H54 (cell line): ENCODE data around the gene NR5A1.

Experiments used
- DNase-seq: peaks from one replicate; pipeline ENCODE4 v3.0.0; 2011; ENCODE audit warnings: low spot score, mixed read lengths; ENCODE audit not compliant: insufficient read length
- FAIRE-seq: peaks from 3 replicates; lab custom pipeline; 2011; peaks lifted over from hg19 to GRCh38; lab: Jason Lieb, UNC
- POLR2A ChIP-seq: IDR thresholded peaks from 2 replicates; pipeline ENCODE4 v1.6.1; 2011; ENCODE audit warnings: low read depth, mild to moderate bottlenecking, low read length

NR5A1 gene

GRCh38 chr9:124450241-124450924 is 56.8 kb downstream of the NR5A1 start, which contains the start of gene ADGRD2:
ADGRD2 (plus strand) TSS chr9:124450451; CDS start chr9:124451667, 1,216 bp downstream.
- TF ChIP-seq POLR2A: no peak
- FAIRE-seq (no peak), DNase-seq (no peak)

- no peak for TF ChIP-seq POLR2A
- FAIRE-seq (no peak), DNase-seq (no peak)
Measured at GRCh38 chr9:124449381-124450151, 57.6 kb downstream of the NR5A1 start.

GRCh38 chr9:124448019-124448418 is 59.2 kb downstream of the NR5A1 start:
- no peak for TF ChIP-seq POLR2A

GRCh38 chr9:124447297-124447661 is 59.9 kb downstream of the NR5A1 start:
- no peak for FAIRE-seq
- DNase-seq: no peak

More at GRCh38 chr9:124448019-124448418, 59.2 kb downstream of the NR5A1 start:
- FAIRE-seq (no peak), DNase-seq (no peak)

GRCh38 chr9:124444166-124444565 is 63.0 kb downstream of the NR5A1 start:
- no peak for FAIRE-seq
- DNase-seq: no peak
- TF ChIP-seq POLR2A: no peak

More at GRCh38 chr9:124447297-124447661, 59.9 kb downstream of the NR5A1 start:
- TF ChIP-seq POLR2A: no peak

- no peak for TF ChIP-seq POLR2A
- no peak for DNase-seq
- no peak for FAIRE-seq
Measured at GRCh38 chr9:124443625-124444024, 63.6 kb downstream of the NR5A1 start.

DNA sequence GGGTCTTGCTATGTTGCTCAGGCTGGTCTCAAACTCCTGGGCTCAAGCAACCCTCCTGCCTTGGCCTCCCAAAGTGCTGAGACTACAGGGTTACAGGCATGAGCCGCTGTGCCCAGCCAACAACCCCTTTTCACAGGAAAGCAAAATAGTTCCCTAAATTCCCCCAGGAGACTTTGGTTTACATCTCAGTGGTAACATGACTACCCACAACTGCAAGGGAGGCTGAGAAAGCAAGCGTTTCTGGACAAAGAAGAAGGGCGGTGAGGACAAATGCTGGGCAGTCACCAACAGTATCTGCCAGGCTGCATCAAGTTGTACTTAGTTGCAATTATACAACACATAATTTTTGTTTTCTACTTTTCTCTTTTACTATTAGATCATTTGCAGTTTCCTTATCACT is 64.4 kb downstream of the NR5A1 start:
- TF ChIP-seq POLR2A: no peak
- no peak for DNase-seq
- FAIRE-seq: no peak

DNA sequence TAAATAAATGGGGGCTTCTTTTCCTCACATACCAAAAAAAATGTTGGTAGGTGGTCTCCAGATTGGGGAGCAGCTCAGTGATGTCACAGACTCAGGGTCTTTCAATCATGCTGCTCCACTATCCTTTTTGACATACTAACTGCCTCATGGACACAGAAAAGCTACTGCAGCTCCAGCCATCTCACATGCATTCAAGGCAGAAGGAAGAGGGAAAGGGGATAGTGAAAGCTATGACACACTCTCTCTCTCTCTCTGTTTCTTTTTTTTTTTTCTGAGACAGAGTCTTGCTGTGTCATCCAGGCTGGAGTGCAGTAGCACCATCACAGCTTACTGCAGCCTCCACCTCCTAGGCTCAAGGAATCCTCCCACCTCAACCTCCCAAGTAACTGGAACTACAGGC is 64.8 kb downstream of the NR5A1 start:
- FAIRE-seq (no peak), DNase-seq (no peak)
- no peak for TF ChIP-seq POLR2A

GRCh38 chr9:124441291-124441690 is 65.9 kb downstream of the NR5A1 start:
- DNase-seq: no peak
- no peak for TF ChIP-seq POLR2A
- no peak for FAIRE-seq

DNA sequence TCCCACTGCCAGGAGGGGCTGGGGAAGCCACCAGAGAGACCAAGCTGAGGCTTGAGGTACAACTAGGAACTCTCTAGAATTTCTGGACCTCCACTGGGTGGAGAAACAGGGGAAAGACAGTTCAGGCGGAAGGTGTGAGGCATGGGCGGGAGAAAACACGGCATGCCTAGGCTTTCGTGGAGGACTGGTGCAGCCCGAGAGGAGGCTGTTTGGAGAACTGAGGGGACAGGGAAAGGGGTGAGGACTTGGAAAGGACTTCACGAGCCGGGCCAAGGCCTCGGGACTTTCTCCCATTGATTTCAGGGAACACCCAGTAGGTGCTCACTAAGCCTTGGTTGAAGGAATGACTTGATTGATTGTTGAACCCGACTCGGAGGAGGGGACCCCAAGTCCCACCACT is 66.4 kb downstream of the NR5A1 start:
- no peak for TF ChIP-seq POLR2A
- FAIRE-seq (no peak), DNase-seq (no peak)

- no peak for TF ChIP-seq POLR2A
- FAIRE-seq (no peak), DNase-seq (no peak)
Measured at GRCh38 chr9:124439686-124440243, 67.4 kb downstream of the NR5A1 start.

- DNase-seq: no peak
- no peak for TF ChIP-seq POLR2A
- FAIRE-seq: no peak
Measured at GRCh38 chr9:124439086-124439485, 68.1 kb downstream of the NR5A1 start.

GRCh38 chr9:124438091-124438490 is 69.1 kb downstream of the NR5A1 start:
- DNase-seq (no peak), FAIRE-seq (no peak)
- TF ChIP-seq POLR2A: no peak

DNA sequence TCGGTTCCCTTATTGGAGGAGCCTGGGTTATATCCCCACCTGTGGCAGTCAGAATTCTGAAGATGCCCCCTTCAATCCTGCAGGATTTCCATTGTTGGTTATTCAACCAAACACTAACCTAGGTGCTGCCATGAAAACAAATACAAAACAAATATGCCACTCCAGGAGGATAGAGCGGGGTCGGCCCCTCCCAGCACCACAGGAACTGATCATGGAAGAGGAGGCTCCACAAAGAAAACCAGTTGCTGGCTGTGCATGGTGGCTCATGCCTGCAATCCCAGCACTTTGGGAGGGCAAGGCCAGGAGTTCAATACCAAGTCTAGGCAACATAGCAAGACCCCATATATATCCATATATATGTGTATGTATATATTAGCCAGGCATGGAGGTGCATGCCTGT is 70.1 kb downstream of the NR5A1 start:
- DNase-seq (no peak), FAIRE-seq (no peak)
- no peak for TF ChIP-seq POLR2A
